GM18505 (cell line): ENCODE data around the gene OSBPL5.

ENCODE experiments used
- ATAC-seq: cut with Tn5 transposase; IDR thresholded peaks from one replicate; pipeline ENCODE4 v1.9.1; 2021; ENCODE audit not compliant: unreplicated experiment
- POLR2A ChIP-seq: IDR thresholded peaks from 4 replicates; pipeline ENCODE4 v1.6.1; 2011; ENCODE audit warnings: borderline replicate concordance; ENCODE audit not compliant: insufficient read depth, insufficient read length; ENCODE audit errors: extremely low read depth

Gene OSBPL5

DNA sequence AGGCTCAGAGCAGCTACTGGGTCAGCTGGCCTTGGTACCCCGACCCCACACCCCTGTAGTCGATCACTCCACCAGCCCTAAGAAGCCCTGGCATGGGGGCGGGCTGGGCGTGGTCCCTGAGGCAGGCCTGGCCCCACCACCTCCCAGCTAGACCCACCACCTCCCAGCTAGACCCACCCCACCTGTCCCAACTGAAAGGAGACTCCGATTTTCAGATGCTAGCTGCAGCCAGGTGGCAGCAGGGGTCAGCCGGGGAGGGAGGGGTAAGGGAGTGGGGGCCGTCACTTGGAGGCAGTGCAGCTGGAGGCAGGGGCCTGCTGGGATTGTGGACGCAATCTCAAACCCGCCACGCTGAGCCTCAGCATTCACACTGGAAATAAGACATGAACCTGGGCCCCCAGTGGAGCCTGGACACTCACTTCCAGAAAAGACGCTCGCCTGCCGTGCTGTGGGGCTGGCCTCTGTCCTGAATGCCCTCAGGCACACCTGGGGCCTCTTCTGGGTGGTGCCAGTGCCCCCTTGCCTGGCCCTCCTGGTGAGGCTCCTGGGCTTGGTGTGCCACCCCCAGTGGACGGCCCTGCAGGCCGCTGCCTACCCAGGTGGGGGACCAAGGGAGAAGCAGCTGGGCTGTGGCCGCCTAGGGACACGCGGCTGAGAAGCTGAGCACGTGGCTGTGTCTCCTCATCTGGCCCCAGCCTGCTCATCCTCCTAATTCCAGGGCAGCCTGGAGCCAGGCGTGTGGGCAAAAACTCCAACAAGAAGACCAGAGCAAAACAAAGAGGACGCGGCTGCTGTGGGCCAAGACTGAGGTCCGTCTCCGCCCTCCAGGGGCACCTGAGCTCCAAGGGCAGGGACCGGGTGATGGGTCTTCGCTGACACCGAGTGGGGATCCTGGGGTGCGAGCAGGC, 26.7 kb downstream of the OSBPL5 start:
- ATAC-seq: no peak

GRCh38 chr11:3137486-3138177, 27.5 kb downstream of the OSBPL5 start:
- no peak for ATAC-seq
- TF ChIP-seq POLR2A: no peak

More for the DNA sequence above, 26.7 kb downstream of the OSBPL5 start:
- TF ChIP-seq POLR2A: no peak

- no peak for TF ChIP-seq POLR2A
Observed at GRCh38 chr11:3136546-3137455, 28.3 kb downstream of the OSBPL5 start.

GRCh38 chr11:3135481-3136440, 29.3 kb downstream of the OSBPL5 start:
- ATAC-seq: no peak
- TF ChIP-seq POLR2A: no peak

More at GRCh38 chr11:3136546-3137455, 28.3 kb downstream of the OSBPL5 start:
- no peak for ATAC-seq

DNA sequence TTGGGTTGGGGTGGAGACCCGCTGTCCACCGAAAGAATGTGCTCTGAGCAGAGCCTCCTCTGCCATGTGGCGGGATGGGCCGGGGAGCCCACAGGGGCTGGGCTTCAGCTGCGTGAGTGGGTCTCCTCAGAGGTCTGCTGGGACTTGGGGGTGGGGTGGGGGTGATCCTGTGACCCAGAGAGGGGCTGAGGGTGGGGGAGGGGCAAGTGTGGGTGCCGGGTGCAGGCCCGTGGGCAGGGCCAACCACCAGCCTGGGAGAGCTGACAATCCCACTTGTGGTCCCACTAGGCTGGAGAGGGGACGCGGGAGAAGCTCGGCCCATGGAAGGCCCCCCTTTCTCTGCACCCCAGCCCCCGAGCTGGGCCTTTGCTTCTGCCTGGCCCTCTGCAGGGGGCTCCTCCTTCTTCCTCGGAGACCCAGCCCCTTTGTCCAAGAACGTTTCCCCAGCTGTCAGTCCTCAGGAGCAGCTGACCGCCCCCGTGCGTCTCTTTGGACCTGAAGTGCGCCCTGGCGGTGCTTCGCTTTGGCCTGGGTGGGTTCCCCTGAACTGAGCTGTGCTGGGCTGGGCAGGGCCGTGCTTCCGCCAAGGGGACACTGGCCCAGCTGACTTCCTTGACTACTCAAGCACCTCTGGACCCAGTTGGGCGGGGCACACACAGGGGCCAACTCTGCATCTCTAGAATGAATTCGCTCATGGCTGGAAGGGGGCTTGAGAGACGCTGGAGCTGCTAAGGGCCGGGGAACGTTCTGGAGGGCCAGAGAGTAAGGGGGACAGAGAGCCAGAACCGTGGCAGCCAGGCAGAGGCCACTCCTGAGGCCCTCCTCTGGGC, 30.2 kb downstream of the OSBPL5 start:
- no peak for TF ChIP-seq POLR2A
- no peak for ATAC-seq

DNA sequence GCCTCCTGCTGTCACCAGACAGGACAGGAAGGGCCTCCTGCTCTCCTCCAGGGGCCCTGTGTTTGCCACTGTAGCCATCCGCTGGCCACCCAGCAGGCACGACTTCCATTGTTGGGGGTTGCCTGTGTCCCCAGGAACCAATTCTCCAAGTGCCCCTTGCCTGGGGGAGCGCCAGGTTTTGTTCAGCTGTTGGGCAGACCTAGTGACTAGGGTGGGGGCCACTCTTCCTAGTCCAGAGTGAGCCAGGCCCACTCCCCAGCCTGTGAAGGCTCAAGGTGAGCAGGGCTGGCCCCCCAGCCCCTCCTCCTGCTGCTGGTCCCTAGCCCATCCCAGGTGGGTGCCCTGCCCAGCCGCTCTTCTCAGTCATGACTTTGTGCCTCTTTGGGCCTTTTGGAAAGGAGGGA, 30.9 kb downstream of the OSBPL5 start:
- ATAC-seq: no peak
- no peak for TF ChIP-seq POLR2A

DNA sequence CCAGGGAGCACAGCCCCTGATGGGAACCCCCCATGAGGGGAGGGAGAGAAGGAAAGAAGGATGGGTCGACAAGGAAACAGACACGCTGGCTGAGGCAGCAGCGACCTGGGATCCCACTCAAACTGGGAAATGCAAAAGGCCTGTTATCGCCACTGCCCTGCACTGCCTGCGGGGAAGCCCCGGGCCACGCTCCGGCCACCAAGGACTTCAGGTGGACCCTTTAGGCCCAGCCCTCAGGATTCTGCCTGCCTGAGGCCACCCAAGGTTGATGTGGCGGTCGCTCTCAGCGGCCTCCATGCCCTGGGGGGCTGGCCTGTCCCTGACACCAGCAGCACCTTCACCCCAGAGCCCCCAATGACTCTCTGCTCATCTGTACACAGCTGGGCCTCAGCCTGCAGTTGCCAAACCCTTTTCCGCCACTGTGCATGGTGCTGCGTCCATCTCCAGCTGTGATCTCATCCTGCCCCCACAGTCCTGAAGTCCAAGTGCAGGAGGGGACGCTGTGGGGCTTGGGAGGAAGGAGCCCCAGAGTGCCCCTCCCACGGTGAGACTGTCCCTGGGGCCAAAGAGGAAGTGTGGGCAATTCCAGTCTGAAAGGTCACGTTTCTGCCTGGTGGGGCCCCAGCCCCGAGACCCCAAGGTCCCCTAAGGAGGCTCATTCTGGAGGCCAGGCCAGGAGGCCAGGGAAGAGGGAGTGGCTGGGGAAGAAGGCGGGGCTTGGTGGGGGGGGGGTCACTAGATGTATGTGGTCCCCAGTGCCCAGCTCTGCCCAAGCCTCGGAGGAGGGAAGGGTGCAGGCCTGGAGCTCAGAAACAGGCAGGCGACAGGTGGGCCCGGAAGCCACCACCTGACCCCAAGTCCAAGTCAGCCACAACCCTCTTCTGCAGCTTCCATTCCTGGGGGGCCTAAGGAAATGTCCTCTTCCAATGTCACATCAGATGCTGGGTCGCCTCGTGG, 31.6 kb downstream of the OSBPL5 start:
- no peak for ATAC-seq

DNA sequence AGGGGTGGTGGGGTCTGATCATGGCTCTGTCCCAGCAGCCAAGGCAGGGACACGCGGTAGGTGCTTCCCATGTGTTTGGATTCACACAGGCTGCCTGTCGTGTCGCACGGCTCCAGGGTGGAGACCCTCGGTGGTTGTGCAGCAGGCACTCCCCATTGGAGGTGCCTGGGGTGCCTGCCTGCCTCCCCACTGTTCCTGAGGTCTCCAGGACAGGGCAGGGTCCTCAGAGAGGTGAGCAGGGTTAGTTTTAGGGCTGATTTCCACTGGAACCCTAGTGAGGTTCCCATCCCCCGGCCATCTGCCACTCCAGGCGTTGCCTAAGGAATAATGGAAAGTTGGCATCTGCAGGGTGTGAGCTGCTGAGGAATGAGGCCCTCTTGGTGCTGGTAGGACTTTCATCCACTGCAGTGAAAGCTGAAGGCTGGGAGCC, 32.3 kb downstream of the OSBPL5 start:
- no peak for TF ChIP-seq POLR2A
- no peak for ATAC-seq

More for the DNA sequence above, 31.6 kb downstream of the OSBPL5 start:
- TF ChIP-seq POLR2A: no peak

DNA sequence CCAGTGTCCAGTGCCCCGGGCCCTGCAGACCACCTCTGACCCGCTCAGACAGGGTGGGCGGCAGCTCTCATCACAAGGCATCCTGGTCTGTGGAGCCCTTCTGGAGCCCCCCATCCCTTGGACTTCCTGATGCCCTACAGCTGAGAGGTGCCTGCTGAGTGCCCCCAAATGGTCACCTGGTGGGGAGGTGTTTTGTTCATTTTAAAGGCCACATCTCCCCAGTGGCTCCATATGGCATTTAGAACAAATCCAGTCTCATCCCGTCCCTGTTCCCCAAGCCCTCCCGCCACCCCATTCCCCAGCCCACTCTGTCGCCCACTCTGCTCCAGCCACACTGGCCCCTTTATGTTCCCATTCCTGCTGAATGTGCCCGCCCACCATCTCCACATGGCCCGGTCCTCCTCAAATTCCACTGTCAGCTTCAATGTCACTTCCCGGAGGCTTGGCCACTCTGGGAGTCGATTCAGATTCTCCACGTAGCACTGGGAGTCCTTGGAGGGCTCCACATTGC, 32.8 kb downstream of the OSBPL5 start:
- no peak for ATAC-seq
- TF ChIP-seq POLR2A: no peak

DNA sequence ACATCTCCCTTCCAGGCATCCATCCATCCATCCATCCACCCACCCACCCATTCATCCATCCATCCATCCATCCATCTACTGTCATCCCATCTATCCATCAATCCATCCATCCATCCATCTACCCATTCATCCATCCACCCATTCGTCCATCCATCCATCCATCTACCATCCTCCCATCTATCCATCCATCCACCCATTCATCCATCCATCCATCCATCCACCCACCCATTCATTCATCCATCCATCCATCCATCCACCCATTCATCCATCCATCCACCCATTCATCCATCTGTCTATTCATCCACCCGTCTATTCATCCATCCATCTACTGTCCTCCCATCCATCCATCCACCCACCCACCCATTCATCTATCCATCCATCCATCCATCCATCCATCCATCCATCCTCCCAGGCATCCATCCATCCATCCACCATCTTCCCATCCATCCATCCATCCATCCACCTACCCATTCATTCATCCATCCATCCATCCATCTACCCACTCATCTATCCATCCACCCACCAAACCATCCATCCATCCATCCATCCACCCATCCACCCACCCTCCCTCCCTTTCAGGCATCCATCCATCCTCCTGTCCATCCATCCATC, 33.7 kb downstream of the OSBPL5 start:
- no peak for TF ChIP-seq POLR2A
- no peak for ATAC-seq
